Esophagus muscularis mucosa (tissue), 4 donors: ENCODE data around the gene PCBP3. TPM values are rescaled to one million over a fixed set of nuclear protein-coding genes. Genes with fewer than 3 reads are reported as not detected.

Source experiments
- DNase-seq: peaks from one replicate; pipeline ENCODE4 v3.0.0-alpha.2; 2017; ENCODE audit errors: extremely low spot score
- H3K27ac ChIP-seq, 4 donors: fragments of 200-600 bp; sonication (generic); replicated peaks in 1 of 4; 1 replicate in 3 of 4; 2 replicates in 1 of 4; pipeline ENCODE4 v1.5.1; 2016 to 2019; ENCODE audit warnings: mild to moderate bottlenecking in 1 of 4
- H3K27me3 ChIP-seq, 4 donors: fragments of 200-600 bp; sonication (generic); one replicate each; pipeline versions ENCODE4 v1.5.1 to v1.6.0; 2016 to 2019
- H3K36me3 ChIP-seq, 4 donors: fragments of 200-600 bp; sonication (generic); one replicate each; pipeline ENCODE4 v1.5.1; 2016 to 2019
- H3K4me1 ChIP-seq, 4 donors: fragments of 200-600 bp; sonication (generic); one replicate each; pipeline ENCODE4 v1.5.1; 2016 to 2019
- H3K4me3 ChIP-seq, 4 donors: fragments of 200-600 bp; sonication (generic); 1 replicate in 2 of 4; 2 replicates in 2 of 4; pipeline ENCODE4 v1.5.1; 2016 to 2019; ENCODE audit warnings: mild to moderate bottlenecking in 4 of 4, moderate library complexity in 1 of 4
- H3K9me3 ChIP-seq, 4 donors: fragments of 200-600 bp; sonication (generic); 1 replicate in 3 of 4; 2 replicates in 1 of 4; pipeline ENCODE4 v1.5.1; 2016 to 2019
- CTCF ChIP-seq, 3 experiments: fragments of 200-600 bp in 2 of 3; fragments of 450-650 bp in 1 of 3; sonication (generic) in 2 of 3; IDR thresholded peaks; one replicate each; pipeline ENCODE4 v1.5.1; 2017 to 2019; ENCODE audit warnings: antibody characterized with exemption in 3 of 3, mild to moderate bottlenecking in 2 of 3, moderate library complexity in 1 of 3
- EP300 ChIP-seq: sonication (generic); formaldehyde crosslinking; IDR thresholded peaks from one replicate; pipeline ENCODE4 v1.6.1; 2017; ENCODE audit warnings: antibody characterized with exemption
- POLR2A ChIP-seq: fragments of 450-650 bp; IDR thresholded peaks from one replicate; pipeline ENCODE4 v1.6.1; 2017; ENCODE audit warnings: antibody characterized with exemption, moderate library complexity, mild to moderate bottlenecking, low read depth
- POLR2AphosphoS5 ChIP-seq, 2 donors: sonication (generic); formaldehyde crosslinking; IDR thresholded peaks; one replicate each; pipeline ENCODE4 v1.6.1; 2017; ENCODE audit warnings: antibody characterized with exemption in 2 of 2
- WGBS: methylation state at CpG from one replicate; pipeline ENCODE4 v1.1.5; 2018; 5-methylcytosine and 5-hydroxymethylcytosine counted together
- intact Hi-C: fragments of 100-400 bp; cut with DNase I; formaldehyde crosslinking; loops from one replicate; pipeline ENCODE4 v1.15.1; 2023
- total RNA-seq, 4 donors: library from RNA; depleted of rRNA; stranded (reverse); fragments of >200 nt; gene quantifications; one replicate each; pipeline versions ENCODE4 v1.1.0 to v1.2.1, GENCODE V29; 2016

Gene PCBP3
- total RNA-seq, 4 donors from 2014 or later, result 7.5 to 9.2 (median 8.1) TPM

GRCh38 chr21:45636951-45637646 lies 6.4 kb upstream of the PCBP3 start:
- Histone ChIP-seq H3K27me3 (peaks cover 0 to 14% (median 1%) of the 10 kb centered on the region in 4 donors), H3K36me3 (no peaks in the 10 kb centered on the region), H3K9me3 (no peaks in the 10 kb centered on the region), H3K27ac (no peak overlapping the region), H3K4me1 (peaks cover 0 to 11% (median 3%) of the 10 kb centered on the region in 4 donors), H3K4me3 (no peak overlapping the region)
- TF ChIP-seq EP300, result no peak
- TF ChIP-seq POLR2A, result no peak
- no peak for TF ChIP-seq POLR2AphosphoS5 (IDR thresholded peaks at IDR 0.05)
- TF ChIP-seq CTCF (IDR thresholded peaks at IDR 0.05), result no peak
- DNase-seq, result no peak
- intact Hi-C loops, result no loop called here
- WGBS, result 77% methylated on average over 17 of the region's 33 CpGs

GRCh38 chr21:45637883-45638282 lies 5.6 kb upstream of the PCBP3 start:
- TF ChIP-seq EP300 (no peak), CTCF (IDR thresholded peaks at IDR 0.05) (no peak), POLR2A (no peak), POLR2AphosphoS5 (IDR thresholded peaks at IDR 0.05) (no peak)
- no peaks in the 10 kb centered on the region for H3K9me3 ChIP-seq
- H3K27ac ChIP-seq, result no peak overlapping the region
- H3K4me3 ChIP-seq, result no peak overlapping the region
- 40% methylated on average over 1 of the region's 13 CpGs for WGBS
- peaks cover 0 to 15% (median 11%) of the 10 kb centered on the region in 4 donors for H3K4me1 ChIP-seq
- intact Hi-C loops, result no loop called here
- H3K36me3 ChIP-seq, result no peaks in the 10 kb centered on the region
- peaks cover 0 to 20% (median 3%) of the 10 kb centered on the region in 4 donors for H3K27me3 ChIP-seq
- DNase-seq, result no peak

- H3K27ac ChIP-seq, result no peak overlapping the region
- H3K4me1 ChIP-seq, result peaks cover 0 to 15% (median 14%) of the 10 kb centered on the region in 4 donors
- no peak for TF ChIP-seq POLR2AphosphoS5 (IDR thresholded peaks at IDR 0.05)
- no peak for TF ChIP-seq POLR2A
- no peak for TF ChIP-seq EP300
- no peak for TF ChIP-seq CTCF (IDR thresholded peaks at IDR 0.05)
- H3K4me3 ChIP-seq, result no peak overlapping the region
- peaks cover 0 to 26% (median 3%) of the 10 kb centered on the region in 4 donors for H3K27me3 ChIP-seq
- H3K36me3 ChIP-seq, result no peaks in the 10 kb centered on the region
- 32% methylated on average over 8 of the region's 8 CpGs for WGBS
- H3K9me3 ChIP-seq, result no peaks in the 10 kb centered on the region
- intact Hi-C loops, result no loop called here
- DNase-seq, result no peak
Measured at GRCh38 chr21:45638707-45639106, 4.8 kb upstream of the PCBP3 start.

GRCh38 chr21:45639206-45640000 lies 4.1 kb upstream of the PCBP3 start:
- H3K27me3 ChIP-seq, result peaks cover 0 to 33% (median 4%) of the 10 kb centered on the region in 4 donors
- TF ChIP-seq EP300, result no peak
- TF ChIP-seq POLR2A, result no peak
- no peak for TF ChIP-seq CTCF (IDR thresholded peaks at IDR 0.05)
- 58% methylated on average over 9 of the region's 11 CpGs for WGBS
- H3K9me3 ChIP-seq, result no peaks in the 10 kb centered on the region
- no peak overlapping the region for H3K27ac ChIP-seq
- peaks cover 1 to 21% (median 20%) of the 10 kb centered on the region in 4 donors for H3K4me1 ChIP-seq
- intact Hi-C loops, result no loop called here
- no peaks in the 10 kb centered on the region for H3K36me3 ChIP-seq
- DNase-seq, result no peak
- no peak overlapping the region for H3K4me3 ChIP-seq
